ENCODE measurements around the gene SRP72.

DNA sequence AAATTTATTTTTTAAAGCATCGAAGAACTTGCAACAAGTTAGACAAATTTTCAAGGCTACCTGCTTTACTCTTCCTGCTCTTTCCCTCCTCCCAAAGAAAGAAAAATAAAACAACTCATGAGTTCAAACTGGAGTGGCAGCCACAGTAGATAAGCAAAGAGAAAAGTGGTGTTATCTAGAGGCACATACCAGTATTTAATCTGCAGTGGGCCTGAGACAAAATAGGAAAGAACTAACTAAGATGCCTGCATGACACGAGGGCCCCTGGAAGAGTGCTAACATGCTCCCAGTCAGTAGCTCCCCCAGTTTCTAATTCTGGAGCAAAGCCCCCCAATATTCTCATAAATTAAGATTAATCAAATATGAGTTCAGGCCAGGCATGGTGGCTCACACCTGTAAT, 46.1 kb downstream of the SRP72 start:
- TF ChIP-seq, protein P1, sequence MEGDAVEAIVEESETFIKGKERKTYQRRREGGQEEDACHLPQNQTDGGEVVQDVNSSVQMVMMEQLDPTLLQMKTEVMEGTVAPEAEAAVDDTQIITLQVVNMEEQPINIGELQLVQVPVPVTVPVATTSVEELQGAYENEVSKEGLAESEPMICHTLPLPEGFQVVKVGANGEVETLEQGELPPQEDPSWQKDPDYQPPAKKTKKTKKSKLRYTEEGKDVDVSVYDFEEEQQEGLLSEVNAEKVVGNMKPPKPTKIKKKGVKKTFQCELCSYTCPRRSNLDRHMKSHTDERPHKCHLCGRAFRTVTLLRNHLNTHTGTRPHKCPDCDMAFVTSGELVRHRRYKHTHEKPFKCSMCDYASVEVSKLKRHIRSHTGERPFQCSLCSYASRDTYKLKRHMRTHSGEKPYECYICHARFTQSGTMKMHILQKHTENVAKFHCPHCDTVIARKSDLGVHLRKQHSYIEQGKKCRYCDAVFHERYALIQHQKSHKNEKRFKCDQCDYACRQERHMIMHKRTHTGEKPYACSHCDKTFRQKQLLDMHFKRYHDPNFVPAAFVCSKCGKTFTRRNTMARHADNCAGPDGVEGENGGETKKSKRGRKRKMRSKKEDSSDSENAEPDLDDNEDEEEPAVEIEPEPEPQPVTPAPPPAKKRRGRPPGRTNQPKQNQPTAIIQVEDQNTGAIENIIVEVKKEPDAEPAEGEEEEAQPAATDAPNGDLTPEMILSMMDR (IDR thresholded peaks at IDR 0.05) = no peak
- no peak for TF ChIP-seq POLR2A (IDR thresholded peaks at IDR 0.05)

All from lower leg skin (tissue), 3 donors.